ENCODE results near the gene MMP2. TPM values are rescaled to one million over a fixed set of nuclear protein-coding genes. Genes with fewer than 3 reads are reported as not detected.

MMP2 gene
- total and polyA plus RNA-seq, 2 of the 13 experiments (the other 11 are each of a cell fraction or from before 2014, with no cell fraction given) = 0.31 to 1.3 TPM

DNA sequence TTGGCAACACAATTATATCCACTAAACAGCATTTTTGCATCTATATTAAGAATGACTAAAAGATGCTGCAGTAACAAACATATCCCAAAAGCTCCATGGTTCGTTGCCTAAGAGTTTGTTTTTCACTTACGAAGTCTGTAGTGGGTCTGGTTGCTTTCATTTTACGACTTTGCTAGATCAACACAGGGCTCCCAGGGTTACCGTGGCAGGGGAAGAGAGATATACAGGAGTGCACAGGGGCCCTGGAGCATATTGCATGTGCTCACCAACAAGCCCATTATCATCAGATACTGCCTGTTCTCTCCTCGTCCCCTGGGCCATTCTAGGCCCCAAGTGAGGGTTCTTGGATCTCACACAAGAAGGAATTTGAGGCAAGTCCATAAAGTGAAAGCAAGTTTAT, 3.1 kb upstream of the MMP2 start:
- DNase-seq (ENCODE audit: low spot score) = no peak
- H3K27ac ChIP-seq (ENCODE audit: extremely low read length, insufficient read depth, low read length) = no peak overlapping the region
- H3K79me2 ChIP-seq (ENCODE audit: insufficient read depth, low read length) = no peaks in the 10 kb centered on the region
- no TSS peak for BruUV-seq (replicated peaks)
- H3K36me3 ChIP-seq (replicated peaks in 1 of 2; ENCODE audit: control insufficient read depth in 1 of 2, insufficient read depth in 2 of 2, low read length in 2 of 2) = no peaks in the 10 kb centered on the region
- H3K27me3 ChIP-seq (ENCODE audit: control insufficient read depth in 1 of 2, insufficient read depth in 2 of 2, low read length in 2 of 2) = peaks cover 4 to 49% of the 10 kb centered on the region in 2 experiments; a peak in 4 of 5 replicates
- no peak overlapping the region for H3K9ac ChIP-seq (ENCODE audit: insufficient read depth, low read depth, low read length)
- FAIRE-seq = no peak
- H4K20me1 ChIP-seq (ENCODE audit: insufficient read depth, low read length) = no peaks in the 10 kb centered on the region
- TF ChIP-seq ZNF839 (CRISPR knock-in tag; IDR thresholded peaks at IDR 0.05; ENCODE audit: borderline replicate concordance) = no peak
- 0 out of 2 replicates have a peak, but pooled peaks have one; percentile 47 for TF ChIP-seq ZNF12 (CRISPR knock-in tag; IDR thresholded peaks at IDR 0.05)
- TF ChIP-seq, protein P1, sequence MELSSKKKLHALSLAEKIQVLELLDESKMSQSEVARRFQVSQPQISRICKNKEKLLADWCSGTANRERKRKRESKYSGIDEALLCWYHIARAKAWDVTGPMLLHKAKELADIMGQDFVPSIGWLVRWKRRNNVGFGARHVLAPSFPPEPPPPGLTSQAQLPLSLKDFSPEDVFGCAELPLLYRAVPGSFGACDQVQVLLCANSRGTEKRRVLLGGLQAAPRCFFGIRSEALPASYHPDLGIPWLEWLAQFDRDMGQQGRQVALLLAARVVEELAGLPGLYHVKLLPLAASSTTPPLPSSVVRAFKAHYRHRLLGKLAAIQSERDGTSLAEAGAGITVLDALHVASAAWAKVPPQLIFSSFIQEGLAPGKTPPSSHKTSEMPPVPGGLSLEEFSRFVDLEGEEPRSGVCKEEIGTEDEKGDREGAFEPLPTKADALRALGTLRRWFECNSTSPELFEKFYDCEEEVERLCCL (CRISPR knock-in tag; IDR thresholded peaks at IDR 0.05; ENCODE audit: borderline replicate concordance) = no peak
- no peak for TF ChIP-seq ZNF724P (CRISPR knock-in tag; IDR thresholded peaks at IDR 0.05; ENCODE audit: borderline replicate concordance)
- H2AFZ ChIP-seq (ENCODE audit: low read length) = no peak overlapping the region
- ChIA-PET POLR2A (no interaction called here), CTCF (ENCODE audit: low intra/inter-chr PET ratio, low total read pairs) (no interaction called here)
- no peak overlapping the region for H3K4me3 ChIP-seq (replicated peaks in 1 of 3; ENCODE audit: insufficient read depth in 1 of 3, low read depth in 2 of 3, low read length in 3 of 3)
- in situ Hi-C loops (cut with HindIII; ENCODE audit: extremely low pct_ligation_motif_present, low pct_unique_long_range_greater_than_20kb) (no loop called here), intact Hi-C loops (cut with micrococcal nuclease; ENCODE audit: unreplicated experiment) (no loop called here)
- H3K4me2 ChIP-seq (ENCODE audit: low read depth, low read length) = peak overlapping the region; percentile 8; the same call in 1 of the 2 replicates
- ATAC-seq = peak; percentile 28; the same call in 1 of the 3 replicates
- peaks cover 15% of the 10 kb centered on the region for H3K4me1 ChIP-seq (ENCODE audit: insufficient read depth, low read length)
- 2% methylated on average over 5 of the region's 5 CpGs for WGBS (ENCODE audit: low lambda C conversion rate)
- H3K9me3 ChIP-seq (ENCODE audit: low read length) = no peaks in the 10 kb centered on the region

DNA sequence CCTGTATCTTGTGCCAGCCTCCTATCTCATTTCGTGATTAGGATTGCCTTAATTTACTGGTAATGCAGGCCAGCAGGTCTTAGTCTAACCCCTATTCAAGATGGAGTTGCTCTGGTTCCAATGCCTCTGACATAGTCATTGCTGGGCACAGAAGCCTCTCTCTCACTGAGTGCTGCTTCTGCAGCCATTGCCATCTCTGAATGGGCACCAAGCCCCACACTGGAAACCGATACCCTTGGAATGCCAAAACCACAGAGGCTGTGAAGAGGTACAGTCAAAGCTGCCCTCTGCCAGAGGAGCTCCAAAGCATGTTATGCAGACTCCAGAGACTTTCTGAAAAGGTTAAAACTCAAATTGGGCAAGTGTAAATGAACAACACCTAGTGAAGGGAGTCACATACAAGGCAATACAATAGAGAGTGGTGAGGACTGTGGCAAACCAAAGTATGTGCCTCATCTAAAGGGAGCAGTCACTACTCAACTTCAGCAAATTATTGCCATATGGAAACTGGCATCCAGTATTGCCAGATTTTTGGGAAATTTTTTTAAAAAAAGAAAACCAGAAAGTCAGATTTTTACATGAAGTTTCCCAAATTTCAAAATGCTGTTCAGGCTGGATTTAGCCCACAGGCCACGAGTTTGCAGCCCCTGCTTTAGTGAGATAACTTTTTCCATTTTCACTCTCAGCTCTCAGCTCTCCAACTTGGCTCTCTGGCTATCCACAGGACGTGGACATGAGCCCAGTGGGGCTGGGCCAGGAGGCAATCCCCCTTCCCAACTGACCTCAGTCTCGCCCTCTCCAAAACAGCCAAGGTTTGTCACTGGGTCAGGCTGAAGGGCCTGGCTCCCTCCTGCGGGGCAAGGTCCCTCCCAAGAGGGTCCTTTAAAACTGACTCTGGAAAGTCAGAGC, 2.1 kb upstream of the MMP2 start:
- H3K27ac ChIP-seq (ENCODE audit: extremely low read length, insufficient read depth, low read length) = no peak overlapping the region
- ChIA-PET CTCF (ENCODE audit: low intra/inter-chr PET ratio, low total read pairs) (no interaction called here), POLR2A (no interaction called here)
- BruUV-seq (replicated peaks) = no TSS peak
- intact Hi-C loops (cut with micrococcal nuclease; ENCODE audit: unreplicated experiment) (no loop called here), in situ Hi-C loops (cut with HindIII; ENCODE audit: extremely low pct_ligation_motif_present, low pct_unique_long_range_greater_than_20kb) (no loop called here)
- ATAC-seq (no peak), FAIRE-seq (no peak), DNase-seq (ENCODE audit: low spot score) (no peak)
- H3K9me3 ChIP-seq (ENCODE audit: low read length) = no peaks in the 10 kb centered on the region
- peaks cover 4 to 44% of the 10 kb centered on the region in 2 experiments; a peak in 4 of 5 replicates for H3K27me3 ChIP-seq (ENCODE audit: control insufficient read depth in 1 of 2, insufficient read depth in 2 of 2, low read length in 2 of 2)
- H2AFZ ChIP-seq (ENCODE audit: low read length) = no peak overlapping the region
- H4K20me1 ChIP-seq (ENCODE audit: insufficient read depth, low read length) = no peaks in the 10 kb centered on the region
- H3K4me1 ChIP-seq (ENCODE audit: insufficient read depth, low read length) = peaks cover 15% of the 10 kb centered on the region
- H3K9ac ChIP-seq (ENCODE audit: insufficient read depth, low read depth, low read length) = no peak overlapping the region
- H3K36me3 ChIP-seq (replicated peaks in 1 of 2; ENCODE audit: control insufficient read depth in 1 of 2, insufficient read depth in 2 of 2, low read length in 2 of 2) = no peaks in the 10 kb centered on the region
- WGBS (ENCODE audit: low lambda C conversion rate) = 41% methylated on average over 6 of the region's 6 CpGs
- H3K4me2 ChIP-seq (ENCODE audit: low read depth, low read length) = no peak overlapping the region
- no peak overlapping the region for H3K4me3 ChIP-seq (replicated peaks in 1 of 3; ENCODE audit: insufficient read depth in 1 of 3, low read depth in 2 of 3, low read length in 3 of 3)
- no peaks in the 10 kb centered on the region for H3K79me2 ChIP-seq (ENCODE audit: insufficient read depth, low read length)
- TF ChIP-seq, protein P2, sequence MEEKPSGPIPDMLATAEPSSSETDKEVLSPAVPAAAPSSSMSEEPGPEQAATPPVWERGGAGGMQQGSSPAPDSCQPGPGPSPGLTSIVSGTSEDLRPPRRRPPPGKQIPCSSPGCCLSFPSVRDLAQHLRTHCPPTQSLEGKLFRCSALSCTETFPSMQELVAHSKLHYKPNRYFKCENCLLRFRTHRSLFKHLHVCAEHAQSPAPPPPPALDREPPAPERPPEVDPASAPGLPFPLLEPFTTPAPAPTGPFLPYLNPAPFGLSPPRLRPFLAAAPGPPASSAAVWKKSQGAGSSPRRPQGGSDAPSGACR (CRISPR knock-in tag; IDR thresholded peaks at IDR 0.05) = no peak
- no peak for TF ChIP-seq ZNF83 (CRISPR knock-in tag; IDR thresholded peaks at IDR 0.05; ENCODE audit: borderline replicate concordance)
- TF ChIP-seq, protein P3, sequence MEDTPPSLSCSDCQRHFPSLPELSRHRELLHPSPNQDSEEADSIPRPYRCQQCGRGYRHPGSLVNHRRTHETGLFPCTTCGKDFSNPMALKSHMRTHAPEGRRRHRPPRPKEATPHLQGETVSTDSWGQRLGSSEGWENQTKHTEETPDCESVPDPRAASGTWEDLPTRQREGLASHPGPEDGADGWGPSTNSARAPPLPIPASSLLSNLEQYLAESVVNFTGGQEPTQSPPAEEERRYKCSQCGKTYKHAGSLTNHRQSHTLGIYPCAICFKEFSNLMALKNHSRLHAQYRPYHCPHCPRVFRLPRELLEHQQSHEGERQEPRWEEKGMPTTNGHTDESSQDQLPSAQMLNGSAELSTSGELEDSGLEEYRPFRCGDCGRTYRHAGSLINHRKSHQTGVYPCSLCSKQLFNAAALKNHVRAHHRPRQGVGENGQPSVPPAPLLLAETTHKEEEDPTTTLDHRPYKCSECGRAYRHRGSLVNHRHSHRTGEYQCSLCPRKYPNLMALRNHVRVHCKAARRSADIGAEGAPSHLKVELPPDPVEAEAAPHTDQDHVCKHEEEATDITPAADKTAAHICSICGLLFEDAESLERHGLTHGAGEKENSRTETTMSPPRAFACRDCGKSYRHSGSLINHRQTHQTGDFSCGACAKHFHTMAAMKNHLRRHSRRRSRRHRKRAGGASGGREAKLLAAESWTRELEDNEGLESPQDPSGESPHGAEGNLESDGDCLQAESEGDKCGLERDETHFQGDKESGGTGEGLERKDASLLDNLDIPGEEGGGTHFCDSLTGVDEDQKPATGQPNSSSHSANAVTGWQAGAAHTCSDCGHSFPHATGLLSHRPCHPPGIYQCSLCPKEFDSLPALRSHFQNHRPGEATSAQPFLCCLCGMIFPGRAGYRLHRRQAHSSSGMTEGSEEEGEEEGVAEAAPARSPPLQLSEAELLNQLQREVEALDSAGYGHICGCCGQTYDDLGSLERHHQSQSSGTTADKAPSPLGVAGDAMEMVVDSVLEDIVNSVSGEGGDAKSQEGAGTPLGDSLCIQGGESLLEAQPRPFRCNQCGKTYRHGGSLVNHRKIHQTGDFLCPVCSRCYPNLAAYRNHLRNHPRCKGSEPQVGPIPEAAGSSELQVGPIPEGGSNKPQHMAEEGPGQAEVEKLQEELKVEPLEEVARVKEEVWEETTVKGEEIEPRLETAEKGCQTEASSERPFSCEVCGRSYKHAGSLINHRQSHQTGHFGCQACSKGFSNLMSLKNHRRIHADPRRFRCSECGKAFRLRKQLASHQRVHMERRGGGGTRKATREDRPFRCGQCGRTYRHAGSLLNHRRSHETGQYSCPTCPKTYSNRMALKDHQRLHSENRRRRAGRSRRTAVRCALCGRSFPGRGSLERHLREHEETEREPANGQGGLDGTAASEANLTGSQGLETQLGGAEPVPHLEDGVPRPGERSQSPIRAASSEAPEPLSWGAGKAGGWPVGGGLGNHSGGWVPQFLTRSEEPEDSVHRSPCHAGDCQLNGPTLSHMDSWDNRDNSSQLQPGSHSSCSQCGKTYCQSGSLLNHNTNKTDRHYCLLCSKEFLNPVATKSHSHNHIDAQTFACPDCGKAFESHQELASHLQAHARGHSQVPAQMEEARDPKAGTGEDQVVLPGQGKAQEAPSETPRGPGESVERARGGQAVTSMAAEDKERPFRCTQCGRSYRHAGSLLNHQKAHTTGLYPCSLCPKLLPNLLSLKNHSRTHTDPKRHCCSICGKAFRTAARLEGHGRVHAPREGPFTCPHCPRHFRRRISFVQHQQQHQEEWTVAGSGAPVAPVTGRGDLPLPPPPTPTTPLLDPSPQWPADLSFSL (CRISPR knock-in tag; IDR thresholded peaks at IDR 0.05) = no peak
- TF ChIP-seq RFX1 (IDR thresholded peaks at IDR 0.05) = no peak

All from HepG2 (cell line).